WI38 (cell line): ENCODE measurements around the gene FAM83B.

Experiments
- H3K4me3 ChIP-seq: 2 replicates; pipeline ENCODE4 v1.5.1; 2011; ENCODE audit warnings: low read depth, mild to moderate bottlenecking, control low read depth, low read length
- TF ChIP-seq, protein P1 (sequence below): IDR thresholded peaks from 2 replicates; pipeline ENCODE4 v1.5.1; 2012; ENCODE audit warnings: low read depth, mild to moderate bottlenecking, control low read depth, low read length

Gene FAM83B

DNA sequence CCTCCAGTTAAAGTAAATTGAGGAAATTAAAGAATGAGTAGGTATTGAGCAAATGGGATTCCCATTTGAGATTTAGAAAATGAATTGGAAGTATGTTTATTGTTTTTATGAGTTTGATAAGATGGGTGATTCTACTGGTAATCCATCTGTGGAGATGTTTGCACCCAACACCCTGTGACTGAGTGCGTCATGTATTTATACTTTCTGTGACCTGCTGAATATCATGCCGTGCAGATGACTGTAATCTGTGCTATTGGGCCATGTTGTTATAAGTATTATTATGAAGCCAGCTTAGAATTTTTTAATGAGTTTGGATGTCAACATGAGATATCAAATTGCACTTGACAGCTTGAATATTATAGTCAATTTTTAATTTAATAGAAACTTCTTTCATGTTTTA is 17.7 kb downstream of the FAM83B start:
- H3K4me3 ChIP-seq, result no peak overlapping the region
- TF ChIP-seq, protein P1, sequence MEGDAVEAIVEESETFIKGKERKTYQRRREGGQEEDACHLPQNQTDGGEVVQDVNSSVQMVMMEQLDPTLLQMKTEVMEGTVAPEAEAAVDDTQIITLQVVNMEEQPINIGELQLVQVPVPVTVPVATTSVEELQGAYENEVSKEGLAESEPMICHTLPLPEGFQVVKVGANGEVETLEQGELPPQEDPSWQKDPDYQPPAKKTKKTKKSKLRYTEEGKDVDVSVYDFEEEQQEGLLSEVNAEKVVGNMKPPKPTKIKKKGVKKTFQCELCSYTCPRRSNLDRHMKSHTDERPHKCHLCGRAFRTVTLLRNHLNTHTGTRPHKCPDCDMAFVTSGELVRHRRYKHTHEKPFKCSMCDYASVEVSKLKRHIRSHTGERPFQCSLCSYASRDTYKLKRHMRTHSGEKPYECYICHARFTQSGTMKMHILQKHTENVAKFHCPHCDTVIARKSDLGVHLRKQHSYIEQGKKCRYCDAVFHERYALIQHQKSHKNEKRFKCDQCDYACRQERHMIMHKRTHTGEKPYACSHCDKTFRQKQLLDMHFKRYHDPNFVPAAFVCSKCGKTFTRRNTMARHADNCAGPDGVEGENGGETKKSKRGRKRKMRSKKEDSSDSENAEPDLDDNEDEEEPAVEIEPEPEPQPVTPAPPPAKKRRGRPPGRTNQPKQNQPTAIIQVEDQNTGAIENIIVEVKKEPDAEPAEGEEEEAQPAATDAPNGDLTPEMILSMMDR, result no peak

DNA sequence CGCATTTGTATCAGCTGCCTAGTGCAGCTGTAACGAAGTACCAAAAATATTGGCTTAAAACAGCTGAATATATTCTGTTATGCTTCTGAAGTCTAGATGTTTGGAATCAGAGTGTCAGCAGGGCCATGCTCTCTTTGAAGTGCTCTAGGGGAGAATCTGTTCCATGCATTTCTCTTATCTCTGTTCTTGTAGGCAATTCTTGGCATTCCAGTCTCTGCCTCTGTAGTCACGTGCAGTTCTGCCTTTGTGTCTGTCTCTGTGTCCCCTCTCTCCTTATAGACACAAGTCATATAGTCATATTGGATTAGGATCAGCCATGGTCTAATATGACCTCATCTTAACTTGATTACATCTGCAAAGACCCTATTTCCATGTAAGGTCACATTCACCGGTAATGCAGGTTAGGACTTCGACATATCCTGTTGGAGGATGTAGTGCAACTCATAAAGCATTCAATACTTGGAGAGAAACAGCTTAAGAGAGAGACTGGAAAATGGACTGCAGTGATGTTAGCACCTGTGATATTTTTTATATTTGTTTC is 18.6 kb downstream of the FAM83B start:
- H3K4me3 ChIP-seq, result no peak overlapping the region
- TF ChIP-seq, protein P1, result no peak

DNA sequence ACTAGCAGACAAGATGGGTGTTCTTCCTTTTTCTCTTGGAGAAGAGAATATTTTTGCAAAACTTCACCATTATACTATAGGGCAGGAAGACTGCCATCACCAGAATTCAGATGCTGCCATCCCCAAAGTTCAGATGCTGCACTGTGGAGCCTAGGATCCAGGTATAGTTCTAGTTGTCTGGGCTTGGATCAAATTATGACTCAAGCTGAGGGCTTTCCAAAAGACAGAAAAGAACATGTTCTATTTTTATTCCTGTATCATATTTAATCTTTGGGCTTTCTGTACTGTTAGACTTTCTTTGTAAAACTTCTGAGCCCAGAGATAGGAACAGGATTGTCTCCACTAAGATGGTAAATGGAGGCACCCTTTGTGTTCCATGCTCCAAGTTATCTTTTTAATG is 22.0 kb downstream of the FAM83B start:
- TF ChIP-seq, protein P1, result no peak
- H3K4me3 ChIP-seq, result no peak overlapping the region

DNA sequence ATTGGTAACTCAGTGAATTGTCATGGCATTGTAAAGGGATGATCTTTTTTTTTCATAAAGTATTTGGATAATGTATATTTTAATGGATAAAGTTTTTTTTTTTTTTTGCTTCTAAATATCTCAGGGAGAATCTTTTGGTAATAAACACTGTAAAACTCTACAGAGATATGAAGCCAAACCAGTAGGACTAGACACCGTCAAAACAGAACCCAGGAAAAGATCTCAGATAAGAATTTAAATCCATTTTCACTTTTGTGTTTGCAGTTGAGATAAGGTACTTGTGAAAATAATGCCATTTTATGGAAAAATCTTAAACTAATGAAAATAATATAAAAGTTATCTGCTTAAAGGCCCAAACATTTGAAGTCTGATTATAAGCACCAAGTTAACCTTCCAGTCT is 27.0 kb downstream of the FAM83B start:
- H3K4me3 ChIP-seq, result no peak overlapping the region
- TF ChIP-seq, protein P1, result no peak

DNA sequence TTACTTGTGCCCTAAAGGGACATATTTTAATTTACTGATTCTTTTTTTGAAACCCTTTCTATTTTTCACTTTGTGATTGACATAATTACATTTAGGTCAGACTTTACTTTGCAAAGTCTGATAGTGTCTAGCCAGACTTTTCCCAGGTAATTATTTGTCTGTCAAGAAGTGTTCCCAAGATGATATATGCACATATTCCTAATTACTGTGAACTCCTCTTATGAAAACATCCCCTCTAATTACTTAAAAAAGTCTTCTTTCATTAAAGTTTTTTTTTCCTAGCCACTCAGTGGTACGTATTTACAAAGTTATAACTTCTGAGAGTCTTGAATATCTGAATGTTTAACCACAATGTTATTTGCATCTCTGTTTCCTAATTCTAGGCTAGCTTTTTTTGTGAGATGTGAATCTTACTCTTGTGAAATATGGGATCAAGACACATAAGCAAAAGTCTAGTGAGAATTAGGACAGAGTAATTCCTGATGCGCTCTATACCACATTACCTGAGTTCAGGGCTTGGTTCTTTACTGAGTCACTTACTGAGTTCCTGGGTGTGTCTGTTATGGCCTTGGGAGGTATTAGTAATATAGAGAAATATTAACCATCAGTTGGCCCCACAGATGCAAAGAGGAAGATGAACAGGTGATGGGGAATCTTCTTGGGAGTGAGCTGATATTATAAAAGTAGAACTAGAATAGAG is 27.9 kb downstream of the FAM83B start:
- TF ChIP-seq, protein P1, result no peak
- H3K4me3 ChIP-seq, result no peak overlapping the region

DNA sequence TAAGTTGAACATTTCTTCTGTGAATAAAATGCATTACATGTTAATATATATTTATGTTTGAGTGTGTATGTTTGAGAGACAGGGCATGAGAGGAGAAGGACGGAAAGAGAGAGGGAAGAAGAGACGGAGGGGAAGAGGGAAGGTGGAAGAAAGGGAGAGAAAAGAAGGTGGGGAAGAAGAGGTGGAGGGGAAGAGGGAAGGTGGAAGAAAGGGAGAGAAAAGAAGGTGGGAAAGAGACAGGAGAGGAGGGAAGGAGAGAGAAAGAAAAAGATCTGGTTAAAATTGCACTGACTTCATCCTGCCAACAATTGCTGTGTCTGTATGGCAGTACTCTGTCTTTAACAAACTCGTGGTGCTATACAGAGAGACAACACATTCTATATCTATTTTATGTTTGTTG is 29.0 kb downstream of the FAM83B start:
- TF ChIP-seq, protein P1, result no peak
- H3K4me3 ChIP-seq, result no peak overlapping the region

DNA sequence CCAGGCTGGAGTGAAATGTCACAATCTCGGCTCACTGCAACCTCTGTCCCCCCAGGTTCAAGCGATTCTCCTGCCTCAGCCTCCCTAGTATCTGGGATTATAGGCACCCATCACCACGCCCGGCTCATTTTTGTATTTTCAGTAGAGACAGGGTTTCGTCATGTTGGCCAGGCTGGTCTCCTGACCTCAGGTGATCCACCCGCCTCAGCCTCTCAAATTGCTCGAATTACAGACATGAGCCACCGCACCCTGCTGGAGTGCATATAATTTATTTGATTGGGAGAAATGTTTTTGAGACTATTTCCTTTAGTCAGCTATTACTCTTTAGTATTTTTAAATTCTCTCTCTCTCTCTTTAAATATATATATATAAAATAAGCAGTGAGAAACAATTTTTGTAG is 29.8 kb downstream of the FAM83B start:
- TF ChIP-seq, protein P1, result no peak
- H3K4me3 ChIP-seq, result no peak overlapping the region
